HG03571 (cell line): ENCODE data around the gene CDC25C.
"Not testable (repeated sequence)": the region's sequence is repeated elsewhere in the genome, so short reads cannot be mapped to it uniquely, and the experiment has no call there.

ENCODE experiments used
- ATAC-seq: cut with Tn5 transposase; IDR thresholded peaks from one replicate; pipeline ENCODE4 v1.9.1; 2021; ENCODE audit not compliant: unreplicated experiment

Gene CDC25C

DNA sequence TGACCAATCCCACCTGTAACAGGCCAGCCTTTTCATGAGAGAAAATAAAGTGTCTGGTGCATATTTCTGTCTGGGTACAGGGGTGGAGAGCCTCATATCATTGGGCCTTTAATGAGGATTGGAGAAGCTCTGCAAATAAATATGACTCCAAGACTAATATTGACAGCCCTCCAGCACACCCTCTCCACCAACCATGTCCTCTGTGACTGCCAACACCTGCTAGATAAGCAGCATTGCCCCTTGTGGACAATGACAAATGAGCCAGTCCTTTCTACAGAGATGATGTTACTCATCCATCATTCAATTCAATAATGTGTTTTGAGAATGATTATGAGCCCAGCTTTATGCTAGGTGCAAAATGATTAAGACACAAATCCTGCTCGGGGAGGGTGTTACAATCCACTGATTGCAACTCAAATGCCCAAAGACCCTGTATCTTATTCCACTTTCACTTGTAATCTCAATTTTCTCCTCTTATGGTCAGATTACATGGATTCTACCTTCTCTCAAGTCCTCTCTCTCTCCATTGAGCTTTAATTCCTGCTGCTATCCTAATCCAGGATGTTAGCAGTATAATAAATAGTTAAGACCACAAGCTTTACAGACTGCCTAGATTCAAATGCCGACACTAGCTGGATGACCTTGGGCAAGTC is 55.1 kb downstream of the CDC25C start:
- ATAC-seq, result no peak

DNA sequence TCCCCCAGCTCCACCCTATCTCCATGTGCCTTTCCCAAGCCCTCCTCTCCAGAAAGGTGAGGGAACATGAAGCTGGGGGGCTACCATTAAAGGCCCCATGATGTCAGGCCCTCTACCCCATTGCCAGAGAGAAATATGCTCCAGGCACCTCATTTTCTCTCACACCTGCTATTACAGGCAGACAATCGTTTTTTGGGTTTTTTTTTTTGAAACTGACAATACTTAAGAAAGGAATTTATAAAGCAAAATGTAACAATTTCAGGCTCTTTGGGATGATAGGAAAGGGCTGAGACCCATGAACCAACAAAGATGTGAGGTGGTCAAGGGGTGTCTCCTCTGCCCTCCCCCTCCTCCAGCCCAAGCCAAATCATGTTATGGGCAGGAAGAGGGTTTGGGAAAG is 55.7 kb downstream of the CDC25C start:
- no peak for ATAC-seq

DNA sequence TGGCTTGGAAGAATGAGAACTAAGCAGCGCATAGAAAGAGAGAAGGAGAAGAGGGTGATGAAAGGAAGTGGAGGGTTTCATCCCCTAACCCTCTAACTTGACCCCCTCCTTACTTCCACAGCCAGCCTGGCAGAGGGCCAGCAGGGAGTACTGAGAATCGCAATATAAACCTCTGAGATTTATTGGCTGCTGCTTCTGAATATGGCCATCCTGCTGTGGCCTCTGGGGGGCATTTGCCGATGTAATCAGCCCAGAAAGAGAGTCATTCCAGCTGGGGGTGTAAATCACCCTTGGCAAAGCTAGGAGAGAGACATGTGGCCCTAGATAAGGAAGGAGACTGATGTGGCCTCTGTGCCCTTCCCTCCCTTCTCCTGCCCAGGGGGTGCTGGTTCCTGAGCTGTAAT is 56.2 kb downstream of the CDC25C start:
- ATAC-seq, result no peak

DNA sequence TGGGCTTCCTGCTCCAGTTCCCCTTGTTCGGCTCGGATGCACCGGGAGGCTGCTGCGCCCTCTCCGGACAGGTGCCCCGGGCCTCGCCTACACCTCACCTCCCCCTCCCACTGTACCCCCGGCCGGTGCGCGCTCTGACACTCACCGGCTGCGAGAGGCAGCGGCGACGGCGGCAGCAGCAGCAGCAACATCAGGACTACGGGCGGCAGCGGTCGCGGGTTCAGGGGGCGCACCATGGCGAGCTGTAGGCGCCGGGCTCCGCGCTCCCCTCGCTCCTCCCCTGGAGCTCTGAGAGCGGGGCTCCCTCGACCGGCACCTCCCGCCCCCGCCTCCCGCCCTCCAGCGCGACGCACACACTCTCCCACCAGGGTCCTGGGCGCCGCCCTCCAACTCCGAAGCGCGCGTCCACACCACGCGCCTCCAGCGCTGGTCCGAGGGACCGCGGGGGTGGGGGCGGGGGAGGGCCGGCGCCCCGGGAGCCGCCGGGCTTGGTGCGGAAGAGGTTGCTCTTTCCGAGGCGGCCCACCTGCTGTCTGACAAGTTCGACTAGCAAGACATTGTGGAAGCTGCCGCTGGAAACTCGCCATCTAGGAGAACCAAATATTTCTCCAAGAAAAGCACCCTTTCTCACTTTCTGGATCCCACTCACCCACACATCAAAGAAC is 57.3 kb downstream of the CDC25C start, which contains the start of gene GFRA3:
Gene GFRA3, minus strand, starts transcription at position 433 of the 665 bp plus-strand sequence. Its CDS starts 197 bp downstream, at position 236.
- no peak for ATAC-seq

DNA sequence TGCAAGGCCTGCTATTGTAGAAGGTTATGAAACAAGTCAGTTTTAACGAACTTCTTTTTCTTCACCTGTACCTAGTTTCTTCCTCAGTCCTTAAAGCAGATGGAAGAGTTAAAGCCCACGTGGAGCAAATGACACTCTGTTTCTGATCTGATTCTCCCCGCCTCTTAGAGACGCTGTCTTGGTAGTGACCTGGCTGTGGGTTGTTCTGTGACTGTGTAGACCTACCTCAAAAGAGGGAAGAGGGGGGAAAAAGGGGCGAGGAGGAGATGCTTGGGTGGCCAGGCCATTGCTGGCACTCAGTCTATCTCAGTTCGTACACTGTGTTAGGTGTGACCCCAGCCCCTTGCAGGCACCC is 57.8 kb downstream of the CDC25C start:
- no peak for ATAC-seq

DNA sequence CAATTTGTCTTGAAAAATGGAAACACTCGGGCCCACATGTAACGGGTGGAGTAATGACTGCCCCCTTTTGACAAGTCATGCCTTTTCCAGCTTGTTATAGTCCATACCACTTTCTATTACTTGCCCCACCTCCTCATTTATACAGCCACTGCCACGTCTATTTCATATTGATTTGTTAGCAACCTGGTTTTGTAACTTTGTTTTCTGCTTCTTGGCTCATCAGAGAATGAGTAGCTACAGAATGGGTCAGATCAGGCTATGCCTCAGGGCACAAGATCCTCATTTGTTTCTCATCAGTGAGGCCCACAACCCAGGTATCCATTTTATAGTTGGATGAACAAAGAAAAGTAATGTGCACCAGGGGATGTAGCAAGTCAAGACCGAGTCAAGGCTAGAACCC is 58.9 kb downstream of the CDC25C start:
- no peak for ATAC-seq

DNA sequence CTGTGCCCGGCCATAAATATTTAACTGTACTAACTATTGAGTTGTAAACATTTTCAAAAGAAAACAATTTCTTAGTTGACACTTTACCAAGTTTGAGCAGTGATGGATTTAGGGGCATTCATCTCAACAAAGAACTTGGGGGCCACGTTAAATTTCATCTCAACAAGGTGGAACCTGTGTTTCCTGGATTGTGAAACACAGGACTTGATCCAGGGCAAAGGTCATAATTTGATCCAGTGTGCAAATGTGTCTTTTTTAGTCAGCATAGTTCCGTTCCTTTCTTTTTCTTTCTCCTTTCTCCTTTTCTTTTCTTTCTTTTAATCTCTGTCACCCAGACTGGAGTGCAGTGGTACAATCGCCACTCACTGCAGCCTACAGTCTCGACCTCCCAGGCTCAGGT is 60.3 kb downstream of the CDC25C start:
- no peak for ATAC-seq

DNA sequence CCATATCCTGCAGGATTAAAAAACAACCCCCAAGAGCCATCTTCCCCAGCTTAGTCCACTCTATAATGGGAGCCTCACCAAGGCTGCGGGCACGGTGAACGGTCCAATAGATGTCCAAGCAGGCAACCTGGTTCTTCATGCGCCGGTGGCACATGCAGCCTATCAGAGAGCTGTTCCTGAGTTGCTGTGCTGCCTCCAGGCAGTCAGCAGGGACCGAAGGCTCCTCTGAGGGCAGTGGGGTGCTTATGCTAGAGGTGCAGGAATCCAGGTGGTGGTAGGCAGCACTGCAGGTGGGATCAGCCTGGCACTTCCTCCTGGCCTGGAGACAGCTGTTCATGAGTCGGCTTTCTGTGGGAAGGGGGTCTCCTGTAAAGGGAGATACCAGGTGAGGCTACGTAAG is 67.4 kb downstream of the CDC25C start:
- ATAC-seq, result no peak

DNA sequence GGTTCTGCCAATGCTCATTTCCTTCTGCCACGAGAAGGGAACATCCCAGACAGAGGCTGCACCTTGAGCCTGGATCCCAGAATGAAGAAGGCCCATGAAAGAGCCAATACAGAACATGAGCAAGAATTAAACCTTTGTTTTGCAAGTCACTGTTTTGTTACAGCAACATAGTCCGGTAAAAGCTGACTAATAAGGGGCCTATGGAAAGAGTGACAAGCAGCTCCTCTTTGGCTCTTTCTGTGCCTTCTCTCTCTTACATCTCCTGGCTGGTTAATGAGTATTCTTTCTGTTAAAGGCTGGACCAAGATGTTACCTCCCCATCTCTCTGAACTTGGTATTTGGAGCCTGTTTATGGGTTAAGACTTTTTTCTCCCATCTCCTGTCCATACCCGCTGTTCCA is 68.0 kb downstream of the CDC25C start:
- ATAC-seq, result no peak

DNA sequence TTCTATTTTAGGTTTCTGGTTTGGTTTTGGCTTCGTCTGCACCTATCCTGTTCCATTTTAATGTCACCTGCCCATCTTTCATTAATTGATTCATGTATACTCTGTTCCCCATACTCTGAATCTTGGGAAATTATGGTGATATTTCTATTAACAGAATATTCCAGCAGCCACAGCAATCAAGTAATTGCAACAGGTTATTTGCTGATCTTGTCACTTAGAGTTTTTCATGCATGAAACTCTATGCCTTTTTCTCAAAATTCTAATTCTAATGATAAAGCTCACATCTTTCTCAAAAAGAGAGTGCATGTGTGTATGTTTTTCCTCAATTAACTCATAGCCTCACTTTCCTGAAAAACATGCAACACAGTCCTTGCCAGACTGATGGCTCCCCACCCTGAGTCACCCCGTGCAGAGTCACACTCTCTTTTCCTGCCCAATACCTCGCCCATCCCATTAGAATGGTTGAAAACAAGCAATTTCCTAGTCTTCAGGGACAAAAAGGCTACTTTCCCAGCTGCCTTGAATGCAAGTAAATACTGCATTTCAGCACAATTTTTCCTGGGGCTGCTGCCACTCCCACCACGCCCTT is 72.8 kb downstream of the CDC25C start:
- ATAC-seq, result no peak

DNA sequence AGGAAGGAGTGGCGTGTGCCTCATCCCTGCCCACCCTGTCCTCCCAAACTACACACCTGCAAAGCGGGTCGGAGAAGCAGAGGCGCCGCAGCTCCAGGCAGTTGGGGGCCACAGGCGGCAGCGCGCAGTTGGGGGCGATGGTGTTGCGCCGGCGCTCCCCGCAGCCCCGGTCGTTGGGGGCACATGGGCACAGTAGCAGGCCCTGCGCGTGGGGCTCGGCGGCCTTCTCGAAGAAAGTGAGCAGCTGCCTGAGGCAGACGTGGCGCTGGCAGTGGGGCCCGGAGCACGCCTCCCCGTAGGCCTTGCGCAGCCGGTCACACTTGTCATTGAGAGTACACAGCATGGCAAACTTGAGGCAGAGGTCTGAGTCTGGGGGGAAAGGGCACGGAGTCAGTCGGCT is 74.0 kb downstream of the CDC25C start:
- no peak for ATAC-seq

DNA sequence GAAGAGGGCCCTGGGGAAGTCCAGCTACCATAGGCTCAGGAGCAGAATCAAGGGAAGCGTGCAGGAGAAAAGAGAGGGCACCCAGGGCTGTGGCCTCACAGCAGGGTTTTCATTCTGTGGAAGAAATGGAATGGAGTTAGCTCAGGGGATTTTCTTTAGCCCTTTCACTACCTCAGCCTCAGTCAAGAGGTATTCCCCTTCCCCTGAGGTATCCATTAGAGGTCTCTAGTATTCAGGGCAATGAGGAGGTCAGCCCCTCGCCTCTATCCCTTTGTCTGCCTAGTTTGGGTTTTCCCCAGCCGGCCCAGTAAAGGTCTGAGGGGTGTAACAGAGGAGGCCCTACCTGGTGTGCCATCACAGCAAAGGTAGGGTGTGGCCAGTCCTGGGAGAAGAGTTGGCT is 78.7 kb downstream of the CDC25C start:
- no peak for ATAC-seq

DNA sequence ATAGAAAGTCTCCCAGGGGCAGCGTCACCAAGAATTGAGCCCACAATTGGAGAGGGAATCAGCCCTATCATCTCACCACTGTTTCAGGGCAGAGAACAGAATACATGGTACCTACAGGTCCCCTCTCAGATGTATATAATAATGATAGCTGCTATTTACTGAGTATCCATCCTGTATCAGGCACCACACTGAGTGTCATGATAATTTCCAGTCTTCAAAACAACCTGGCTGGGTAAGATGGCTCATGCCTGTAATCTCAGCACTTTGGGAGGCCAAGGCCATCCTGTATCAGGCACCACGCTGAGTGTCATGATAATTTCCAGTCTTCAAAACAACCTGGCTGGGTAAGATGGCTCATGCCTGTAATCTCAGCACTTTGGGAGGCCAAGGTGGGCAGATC is 83.8 kb downstream of the CDC25C start:
- ATAC-seq, result not testable (repeated sequence)

DNA sequence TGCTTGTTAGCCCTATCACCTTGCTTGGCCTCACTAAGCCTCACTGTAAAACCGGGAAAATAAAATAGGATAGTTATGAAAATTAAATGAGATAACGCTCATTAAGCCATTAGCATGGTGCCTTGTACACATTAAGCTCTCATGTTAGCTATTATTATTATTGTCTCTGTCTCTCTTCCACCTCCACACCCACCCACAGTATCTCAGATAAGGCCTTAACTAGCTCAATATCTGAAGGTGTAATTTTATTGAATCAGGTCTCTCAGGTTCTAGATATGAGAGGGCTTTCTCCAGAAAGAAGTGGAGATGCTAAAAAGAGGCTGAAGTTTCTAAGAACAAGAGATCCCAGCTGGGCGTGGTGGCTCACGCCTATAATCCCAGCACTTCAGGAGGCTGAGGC is 84.8 kb downstream of the CDC25C start:
- no peak for ATAC-seq

DNA sequence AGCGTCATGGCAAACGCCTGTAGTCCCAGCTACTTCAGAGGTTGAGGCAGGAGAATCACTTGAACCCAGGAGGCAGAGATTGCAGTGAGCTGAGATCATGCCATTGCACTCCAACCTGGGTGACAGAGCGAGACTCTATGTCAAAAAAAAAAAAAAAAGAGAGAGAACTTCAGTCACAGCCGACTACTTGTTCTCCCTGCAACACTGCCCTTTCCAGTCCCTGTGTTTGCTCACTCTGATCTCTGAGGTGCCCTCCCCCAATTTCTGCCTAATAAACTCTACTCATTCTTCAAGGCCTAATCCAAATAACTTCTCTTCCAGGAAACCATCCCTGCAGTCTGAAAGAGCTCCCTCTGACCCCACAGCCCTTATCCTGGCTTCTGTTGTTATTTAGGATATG is 85.3 kb downstream of the CDC25C start:
- ATAC-seq, result no peak

DNA sequence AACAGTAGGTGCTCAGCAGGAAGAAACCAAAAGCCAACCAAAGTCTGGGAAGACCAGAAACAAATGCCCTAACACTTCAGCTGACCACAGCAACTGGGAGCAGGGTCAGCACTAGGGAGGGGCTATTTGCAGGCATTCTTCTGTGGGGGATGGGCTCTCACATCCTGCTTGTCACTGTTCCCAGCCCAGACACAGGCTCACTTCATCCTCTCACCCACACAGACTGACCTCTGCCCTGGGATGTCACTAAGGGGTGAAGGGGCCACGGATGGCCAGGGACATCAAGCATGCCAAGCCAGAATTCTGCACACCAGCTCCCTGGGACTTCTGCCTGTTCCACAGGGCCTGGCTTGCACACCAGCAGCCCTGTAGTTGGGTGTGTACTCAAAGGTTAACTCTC is 85.9 kb downstream of the CDC25C start:
- ATAC-seq, result no peak

DNA sequence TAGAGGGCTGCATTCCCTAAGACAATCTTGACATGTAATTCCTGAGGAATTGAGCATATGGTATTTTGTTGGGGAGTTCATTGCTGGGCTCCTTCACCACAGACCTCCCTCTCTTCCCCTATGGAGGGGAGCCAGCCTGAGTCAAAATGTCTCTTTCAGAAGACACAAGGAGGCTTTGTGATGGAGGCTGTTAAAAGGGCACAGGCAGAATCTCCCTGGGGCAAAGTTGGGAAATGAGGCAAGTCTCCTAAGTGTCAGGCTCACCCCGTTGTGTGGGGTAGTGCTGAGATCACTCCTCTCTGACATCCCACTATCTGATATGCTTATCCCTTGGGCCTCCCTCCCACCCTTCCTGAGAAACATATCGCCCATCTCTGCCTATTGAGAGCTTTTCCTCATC is 87.8 kb downstream of the CDC25C start:
- no peak for ATAC-seq

DNA sequence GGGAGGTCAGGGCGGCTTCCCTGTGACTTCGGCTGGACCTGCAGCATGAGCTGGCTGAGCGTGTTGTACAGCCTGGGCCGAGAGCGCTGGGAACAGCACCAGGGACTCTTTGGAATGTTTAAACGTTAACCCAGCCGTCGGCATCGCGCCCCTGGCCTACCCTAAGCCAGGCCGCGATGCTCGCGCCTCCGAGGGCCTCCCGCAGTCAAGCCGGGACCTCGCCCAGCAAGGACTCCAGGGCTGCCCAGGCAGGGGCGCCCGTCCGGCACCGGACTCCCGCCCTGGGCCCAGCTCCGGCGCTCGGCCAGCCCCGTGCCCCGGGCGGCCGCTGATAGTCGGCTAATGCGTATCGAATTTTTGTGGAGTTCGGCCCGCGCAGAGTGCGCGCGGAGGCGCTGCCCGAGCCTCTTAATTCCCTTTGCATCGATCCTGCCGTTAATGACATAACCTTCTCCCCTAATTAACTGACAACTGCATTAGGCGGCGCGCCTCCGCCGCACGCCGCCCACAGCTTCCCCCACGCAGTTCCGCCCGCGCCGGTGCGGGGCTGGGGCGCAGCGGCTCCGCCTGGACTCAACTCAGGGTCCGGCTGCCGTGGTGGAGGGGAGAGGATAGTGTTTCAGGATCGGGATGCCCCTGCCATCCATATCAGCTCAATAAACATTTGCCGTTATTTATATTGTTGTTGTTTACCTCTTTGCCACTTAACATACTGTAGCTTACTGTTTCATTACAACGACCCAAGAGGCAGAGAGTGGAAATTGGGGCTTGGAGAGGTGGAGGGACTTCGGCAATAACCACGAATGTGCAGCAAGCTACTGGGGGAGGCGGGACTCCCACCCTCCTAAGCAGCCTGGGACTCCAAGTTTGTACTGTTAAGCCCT is 89.7 kb downstream of the CDC25C start:
- no peak for ATAC-seq

DNA sequence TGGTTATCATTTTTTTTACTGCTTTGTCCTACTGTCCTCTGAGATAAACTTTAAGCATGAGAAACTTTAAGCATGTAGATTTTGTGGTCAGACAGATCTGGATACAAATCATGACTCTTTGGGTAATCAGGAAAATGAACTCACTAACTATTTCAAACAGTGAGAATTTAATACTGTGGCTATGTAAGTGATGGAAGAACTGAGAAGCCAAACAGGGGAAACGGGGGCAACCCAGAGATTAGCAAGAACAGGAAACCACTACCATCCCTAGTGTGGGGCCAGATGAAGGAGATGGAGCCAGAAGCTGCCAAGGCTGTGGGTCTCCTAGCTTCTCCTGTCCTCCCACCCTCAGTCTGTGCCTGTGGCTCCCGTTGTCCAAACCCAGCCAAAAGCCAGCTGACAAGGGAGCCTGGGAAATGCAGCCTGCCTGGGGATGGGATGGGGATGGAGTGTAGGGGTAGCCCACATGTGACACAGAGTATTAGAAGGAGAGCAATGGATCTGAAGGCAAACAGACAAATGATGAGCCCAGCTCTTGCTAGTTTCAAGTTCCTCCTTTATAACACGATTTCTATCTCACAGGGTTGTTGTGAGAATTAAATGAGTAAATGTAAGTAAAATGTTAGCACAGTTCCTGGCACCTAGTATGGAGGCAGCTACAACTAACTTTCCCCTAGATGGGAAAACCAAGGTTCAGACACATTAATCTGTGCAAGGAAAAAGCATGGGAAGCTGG is 90.8 kb downstream of the CDC25C start:
- no peak for ATAC-seq

DNA sequence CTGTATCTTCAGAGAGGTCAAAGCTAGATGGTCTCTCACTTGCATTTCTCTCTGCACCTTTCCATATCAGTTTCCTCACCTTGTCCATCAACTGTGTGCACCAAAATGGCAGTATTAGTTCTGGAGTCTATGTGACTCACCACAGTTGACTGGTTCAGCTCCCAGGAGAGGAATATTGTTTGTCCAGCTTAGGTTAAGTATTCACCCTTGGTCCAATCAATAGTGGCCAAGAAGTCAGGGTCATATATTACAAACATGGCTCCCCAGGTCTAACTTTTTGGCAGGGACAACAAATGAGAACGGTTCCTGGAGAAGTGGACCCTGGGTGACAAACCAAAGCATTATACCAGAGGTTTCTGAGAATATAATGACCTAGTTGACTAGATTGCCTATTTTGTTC is 93.6 kb downstream of the CDC25C start:
- no peak for ATAC-seq
